RCC 7860 (cell line): ENCODE data around the gene CDH22.

Experiments used
- DNase-seq: peaks from one replicate; pipeline ENCODE4 v3.0.0-alpha.2; 2015; ENCODE audit warnings: low spot score
- FAIRE-seq: peaks from 2 replicates; lab custom pipeline; 2012; peaks lifted over from hg19 to GRCh38; lab: Jason Lieb, UNC

The CDH22 gene

GRCh38 chr20:46127396-46128010 is 180.8 kb downstream of the CDH22 start:
- no peak for DNase-seq
- FAIRE-seq = no peak

- no peak for FAIRE-seq
Measured at GRCh38 chr20:46126440-46127056, 181.8 kb downstream of the CDH22 start.

More at GRCh38 chr20:46126440-46127056, 181.8 kb downstream of the CDH22 start:
- no peak for DNase-seq
